ACC112 (cell line): ENCODE results near the gene GRM8.
"Not testable (repeated sequence)": the region's sequence is repeated elsewhere in the genome, so short reads cannot be mapped to it uniquely, and the experiment has no call there.

Source experiments
- H2AFZ ChIP-seq: fragments of 200-600 bp; sonication (generic); one replicate; pipeline ENCODE4 v1.6.0; 2017; ENCODE audit warnings: antibody characterized with exemption, low read length; ENCODE audit not compliant: unreplicated experiment
- H3K27ac ChIP-seq: fragments of 200-600 bp; sonication (generic); 2 replicates; pipeline ENCODE4 v1.5.1; 2014; ENCODE audit warnings: low read depth, mild to moderate bottlenecking, antibody characterized with exemption, low read length, moderate library complexity
- H3K27me3 ChIP-seq: fragments of 200-600 bp; sonication (generic); 2 replicates; pipeline ENCODE4 v1.6.1; 2014; ENCODE audit warnings: mild to moderate bottlenecking, antibody characterized with exemption, low read length, moderate library complexity, mixed read lengths; ENCODE audit not compliant: insufficient read depth
- H3K36me3 ChIP-seq: fragments of 200-600 bp; sonication (generic); 2 replicates; pipeline ENCODE4 v1.6.1; 2016; ENCODE audit warnings: mild to moderate bottlenecking, antibody characterized with exemption, low read length, moderate library complexity, mixed read lengths; ENCODE audit not compliant: insufficient read depth
- H3K4me1 ChIP-seq: fragments of 200-600 bp; sonication (generic); one replicate; pipeline ENCODE4 v1.6.1; 2016; ENCODE audit warnings: low read length, mixed read lengths; ENCODE audit not compliant: insufficient read depth, unreplicated experiment, control insufficient read depth
- H3K4me3 ChIP-seq: fragments of 200-600 bp; sonication (generic); 2 replicates; pipeline ENCODE4 v1.5.1; 2014; ENCODE audit warnings: mild to moderate bottlenecking, low read depth, low read length
- H3K79me2 ChIP-seq: fragments of 200-600 bp; sonication (generic); one replicate; pipeline ENCODE4 v1.6.0; 2016; ENCODE audit warnings: low read length; ENCODE audit not compliant: control insufficient read depth, unreplicated experiment, insufficient read depth

The GRM8 gene

DNA sequence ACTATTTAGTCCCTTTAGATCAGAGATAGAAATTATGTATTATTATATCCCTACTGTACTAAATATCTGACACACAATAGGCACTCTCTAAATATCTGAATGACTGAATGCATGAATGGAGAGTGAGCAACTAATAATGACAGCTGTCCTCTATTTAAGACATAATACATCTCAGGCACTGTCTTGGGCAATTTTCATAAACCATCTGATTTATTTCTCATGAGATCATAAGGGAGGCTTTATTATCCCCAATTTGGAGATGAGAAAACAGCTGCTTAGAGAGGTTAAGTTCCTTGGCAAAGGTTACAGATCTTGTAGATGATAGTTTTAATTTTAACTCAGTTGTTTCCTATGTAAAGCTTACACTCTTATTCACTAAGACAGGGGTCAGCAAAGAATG is 570.6 kb downstream of the GRM8 start:
- Histone ChIP-seq H3K27ac (no peak overlapping the region), H3K4me1 (no peaks in the 10 kb centered on the region), H3K36me3 (no peaks in the 10 kb centered on the region), H3K27me3 (no peaks in the 10 kb centered on the region), H3K4me3 (no peak overlapping the region), H3K79me2 (no peaks in the 10 kb centered on the region), H2AFZ (no peak overlapping the region)

DNA sequence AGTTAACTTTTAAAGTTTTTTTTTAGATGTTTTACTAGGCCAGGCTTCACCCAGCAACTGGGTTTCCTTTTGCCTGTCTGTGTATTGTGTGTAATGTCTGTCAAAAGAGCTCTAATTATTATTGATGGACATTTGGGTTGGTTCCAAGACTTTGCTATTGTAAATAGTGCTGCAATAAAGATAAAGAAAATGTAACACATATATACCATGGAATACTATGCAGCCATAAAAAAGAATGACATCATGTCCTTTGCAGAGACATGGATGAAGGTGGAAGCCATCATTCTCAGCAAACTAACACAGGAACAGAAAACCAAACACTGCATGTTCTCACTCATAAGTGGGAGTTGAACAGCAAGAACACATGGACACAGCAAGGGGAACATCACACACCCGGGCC is 584.0 kb downstream of the GRM8 start:
- H2AFZ ChIP-seq, H3K36me3 ChIP-seq, H3K27me3 ChIP-seq, H3K79me2 ChIP-seq, H3K27ac ChIP-seq, H3K4me1 ChIP-seq, H3K4me3 ChIP-seq: not testable (repeated sequence)

DNA sequence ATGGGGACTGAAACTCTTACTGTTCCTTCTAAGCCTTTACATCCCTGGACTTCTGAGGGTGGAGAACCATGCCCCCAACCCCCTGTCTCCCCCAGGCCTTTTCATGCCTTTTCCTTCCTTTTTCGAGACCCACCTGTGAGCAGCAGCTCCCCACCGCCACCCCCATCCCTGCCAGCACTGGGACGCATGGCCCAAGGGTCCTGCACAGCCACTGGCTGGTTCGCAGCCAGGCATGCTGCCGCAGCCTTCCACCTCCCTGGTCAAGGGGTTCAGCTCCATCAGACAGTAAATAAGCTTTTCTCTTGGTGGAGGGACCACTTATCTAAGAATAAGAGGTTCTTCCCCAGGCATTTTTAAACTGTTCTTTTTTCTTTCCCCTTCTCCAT is 584.4 kb downstream of the GRM8 start:
- no peaks in the 10 kb centered on the region for H3K36me3 ChIP-seq
- H3K4me1 ChIP-seq: no peaks in the 10 kb centered on the region
- H3K79me2 ChIP-seq: no peaks in the 10 kb centered on the region
- H3K27me3 ChIP-seq: no peaks in the 10 kb centered on the region
- no peak overlapping the region for H2AFZ ChIP-seq
- no peak overlapping the region for H3K27ac ChIP-seq
- no peak overlapping the region for H3K4me3 ChIP-seq

DNA sequence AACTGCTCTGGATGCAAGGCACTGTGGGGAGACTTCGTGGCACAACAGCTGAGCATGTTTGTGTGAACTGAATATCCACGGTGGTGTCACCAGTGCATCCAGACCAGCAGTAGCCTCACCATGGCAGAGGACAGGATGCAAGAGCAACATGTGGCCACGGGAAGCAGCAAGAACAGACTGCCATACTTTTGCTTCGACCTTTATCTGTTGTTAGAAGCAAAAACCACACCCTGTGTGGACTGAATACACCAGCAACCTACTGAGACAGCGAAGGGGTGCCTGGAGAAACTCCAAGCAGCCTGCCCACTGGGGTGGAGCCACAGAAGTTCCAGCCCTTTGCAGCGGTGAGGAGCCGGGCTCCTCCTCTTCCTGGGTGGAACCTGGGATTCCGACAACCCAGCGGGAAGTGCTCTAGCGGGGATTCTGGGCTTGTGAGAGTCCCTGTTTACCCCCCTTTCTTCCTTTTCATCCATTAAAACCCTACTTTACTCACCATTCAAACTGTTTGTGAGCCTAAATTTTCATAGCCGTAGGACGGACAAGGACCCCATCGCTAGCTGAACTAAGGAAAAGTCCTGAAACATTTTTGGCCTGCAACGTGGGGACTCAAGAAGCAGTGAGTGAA is 584.9 kb downstream of the GRM8 start:
- H3K4me3 ChIP-seq: no peak overlapping the region
- H3K4me1 ChIP-seq: no peaks in the 10 kb centered on the region
- no peaks in the 10 kb centered on the region for H3K27me3 ChIP-seq
- H2AFZ ChIP-seq: no peak overlapping the region
- H3K36me3 ChIP-seq: no peaks in the 10 kb centered on the region
- no peaks in the 10 kb centered on the region for H3K79me2 ChIP-seq
- no peak overlapping the region for H3K27ac ChIP-seq

DNA sequence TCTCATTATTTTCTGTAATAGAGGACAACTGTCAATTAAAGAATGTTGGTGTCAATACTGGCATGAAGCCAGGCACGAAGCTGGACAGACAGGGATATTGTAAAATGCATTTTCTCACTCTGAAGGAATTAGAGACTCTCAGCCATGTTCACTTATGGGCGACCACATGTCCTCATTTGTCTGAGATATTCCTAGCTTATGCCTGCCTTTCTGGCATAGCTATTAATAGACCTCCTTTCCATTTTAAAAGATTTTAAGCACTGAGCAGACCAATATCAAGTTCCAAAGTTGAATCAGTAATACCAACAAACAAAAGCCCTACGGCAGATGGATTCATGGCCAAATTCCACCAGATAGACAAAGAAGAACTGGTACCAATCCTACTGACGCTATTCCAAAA is 589.9 kb downstream of the GRM8 start:
- no peak overlapping the region for H3K27ac ChIP-seq
- H3K27me3 ChIP-seq: no peaks in the 10 kb centered on the region
- H2AFZ ChIP-seq: no peak overlapping the region
- H3K79me2 ChIP-seq: no peaks in the 10 kb centered on the region
- no peaks in the 10 kb centered on the region for H3K36me3 ChIP-seq
- H3K4me1 ChIP-seq: no peaks in the 10 kb centered on the region
- H3K4me3 ChIP-seq: no peak overlapping the region

DNA sequence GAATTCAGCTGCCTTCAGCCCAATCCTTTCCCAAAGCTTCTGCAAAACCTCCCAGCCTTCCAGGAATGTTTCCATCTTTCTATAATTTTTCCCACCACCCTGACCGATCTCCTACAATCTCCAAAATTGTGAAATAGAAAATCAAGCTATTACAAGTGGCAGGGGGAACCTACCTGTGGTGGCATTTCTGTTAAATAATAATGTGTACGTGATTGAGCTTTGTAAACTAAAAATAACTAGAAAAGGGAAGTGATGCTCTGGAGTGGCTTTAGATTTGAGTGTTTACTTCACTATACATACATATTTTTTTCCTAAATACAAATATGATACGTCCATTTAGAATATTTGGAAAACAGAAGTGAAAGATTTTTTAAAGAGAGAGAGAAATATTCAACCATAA is 593.6 kb downstream of the GRM8 start:
- no peaks in the 10 kb centered on the region for H3K4me1 ChIP-seq
- no peak overlapping the region for H2AFZ ChIP-seq
- no peaks in the 10 kb centered on the region for H3K27me3 ChIP-seq
- no peak overlapping the region for H3K4me3 ChIP-seq
- no peaks in the 10 kb centered on the region for H3K79me2 ChIP-seq
- no peaks in the 10 kb centered on the region for H3K36me3 ChIP-seq
- H3K27ac ChIP-seq: no peak overlapping the region

DNA sequence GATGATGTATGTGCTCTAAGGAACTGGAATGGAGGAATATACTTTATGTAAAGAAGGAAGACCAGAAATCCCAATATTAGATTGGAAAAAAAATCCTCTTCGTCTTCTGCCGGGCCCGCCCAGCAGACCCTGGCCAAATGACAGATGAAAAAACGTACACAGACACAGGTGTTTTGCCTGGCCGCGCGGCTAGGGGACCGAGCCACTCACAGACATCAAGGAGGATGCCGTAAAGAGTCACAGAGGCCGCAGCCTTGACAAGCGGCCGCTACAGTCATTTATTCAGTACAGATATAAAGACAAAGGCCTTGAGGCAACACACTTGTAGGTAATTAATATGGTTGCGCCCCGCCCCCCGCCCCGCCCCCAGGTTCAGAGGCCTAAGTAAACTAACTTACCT is 594.1 kb downstream of the GRM8 start:
- Histone ChIP-seq H3K27me3 (no peaks in the 10 kb centered on the region), H3K4me3 (no peak overlapping the region), H3K36me3 (no peaks in the 10 kb centered on the region), H3K27ac (no peak overlapping the region), H3K79me2 (no peaks in the 10 kb centered on the region), H2AFZ (no peak overlapping the region), H3K4me1 (no peaks in the 10 kb centered on the region)

DNA sequence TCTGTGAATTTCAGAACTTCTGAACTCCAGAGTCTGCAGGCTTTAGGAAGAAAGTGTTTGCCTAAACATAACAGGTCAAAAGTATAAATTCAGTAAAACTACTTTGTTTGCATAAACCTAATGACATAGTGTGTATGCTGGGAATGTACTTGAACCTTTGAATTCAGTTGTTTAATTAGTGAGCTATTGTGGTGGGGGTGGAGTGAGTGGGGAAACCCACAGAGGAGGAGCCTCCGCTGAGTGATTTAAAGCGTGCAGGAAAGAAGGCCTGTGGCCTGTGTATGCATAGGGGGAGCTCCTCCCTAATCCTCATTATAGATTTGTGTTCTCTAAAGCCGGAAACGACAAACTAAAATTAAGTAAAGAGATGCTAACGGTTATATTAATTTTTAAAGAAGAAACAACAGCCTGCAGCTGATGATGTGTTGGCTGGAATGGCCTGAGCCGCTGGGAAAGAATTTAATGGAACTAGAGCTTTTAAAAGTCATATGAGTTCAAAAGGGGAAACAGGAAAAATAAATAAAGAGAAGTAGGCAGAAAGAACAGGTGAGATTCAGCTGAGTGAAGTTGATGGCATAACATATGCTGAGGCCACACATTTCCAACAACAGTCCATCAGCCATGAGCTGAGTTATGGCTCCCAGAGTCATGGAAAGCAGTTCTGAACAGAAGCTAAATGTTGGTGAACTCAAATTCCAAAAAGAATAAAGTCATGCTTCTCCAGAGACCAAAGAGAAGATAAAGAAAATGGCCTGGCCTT is 595.0 kb downstream of the GRM8 start:
- Histone ChIP-seq H3K36me3 (no peaks in the 10 kb centered on the region), H3K27me3 (no peaks in the 10 kb centered on the region), H3K4me3 (no peak overlapping the region), H3K79me2 (no peaks in the 10 kb centered on the region), H3K4me1 (no peaks in the 10 kb centered on the region), H3K27ac (no peak overlapping the region), H2AFZ (no peak overlapping the region)

DNA sequence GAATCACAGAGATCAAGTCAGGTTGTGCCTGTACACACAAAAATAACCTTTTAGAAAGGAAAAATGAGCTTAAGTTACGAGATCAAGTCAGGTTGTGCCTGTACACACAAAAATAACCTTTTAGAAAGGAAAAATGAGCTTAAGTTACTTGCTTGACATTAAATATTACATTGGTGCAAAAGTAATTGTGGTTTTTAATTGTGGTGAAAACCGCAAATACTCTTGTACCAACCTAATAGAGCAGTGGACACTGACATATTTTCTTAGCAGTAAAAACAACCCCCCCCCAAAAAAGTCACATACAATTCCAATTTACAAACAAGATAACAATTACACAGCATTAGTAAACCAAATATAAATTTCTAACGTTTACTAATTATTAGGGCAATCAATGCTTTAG is 595.6 kb downstream of the GRM8 start:
- no peak overlapping the region for H3K4me3 ChIP-seq
- H3K27ac ChIP-seq: no peak overlapping the region
- H2AFZ ChIP-seq: no peak overlapping the region

DNA sequence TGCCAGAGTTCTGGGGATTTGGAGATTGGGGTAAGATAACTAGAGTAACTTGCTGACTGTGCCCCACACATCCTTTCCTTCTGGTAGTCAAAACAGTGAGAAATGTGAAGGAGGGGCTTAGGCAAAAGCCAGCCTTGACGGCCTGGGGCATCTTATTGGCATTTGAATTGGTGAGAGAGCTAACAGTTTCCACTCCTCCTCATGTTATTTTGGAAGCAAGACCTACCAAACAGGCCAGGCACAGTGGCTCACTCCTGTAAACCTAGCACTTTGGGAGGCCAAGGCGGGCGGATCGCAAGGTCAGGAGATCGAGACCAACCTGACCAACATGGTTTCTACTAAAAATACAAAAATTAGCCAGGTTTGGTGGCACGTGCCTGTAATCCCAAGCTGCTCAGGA is 596.6 kb downstream of the GRM8 start:
- no peak overlapping the region for H3K27ac ChIP-seq
- H3K27me3 ChIP-seq: no peaks in the 10 kb centered on the region
- no peak overlapping the region for H3K4me3 ChIP-seq
- H3K4me1 ChIP-seq: no peaks in the 10 kb centered on the region
- no peak overlapping the region for H2AFZ ChIP-seq
- no peaks in the 10 kb centered on the region for H3K36me3 ChIP-seq
- no peaks in the 10 kb centered on the region for H3K79me2 ChIP-seq

More for the DNA sequence above, 595.6 kb downstream of the GRM8 start:
- H3K36me3 ChIP-seq: no peaks in the 10 kb centered on the region
- no peaks in the 10 kb centered on the region for H3K79me2 ChIP-seq
- no peaks in the 10 kb centered on the region for H3K27me3 ChIP-seq
- H3K4me1 ChIP-seq: no peaks in the 10 kb centered on the region

DNA sequence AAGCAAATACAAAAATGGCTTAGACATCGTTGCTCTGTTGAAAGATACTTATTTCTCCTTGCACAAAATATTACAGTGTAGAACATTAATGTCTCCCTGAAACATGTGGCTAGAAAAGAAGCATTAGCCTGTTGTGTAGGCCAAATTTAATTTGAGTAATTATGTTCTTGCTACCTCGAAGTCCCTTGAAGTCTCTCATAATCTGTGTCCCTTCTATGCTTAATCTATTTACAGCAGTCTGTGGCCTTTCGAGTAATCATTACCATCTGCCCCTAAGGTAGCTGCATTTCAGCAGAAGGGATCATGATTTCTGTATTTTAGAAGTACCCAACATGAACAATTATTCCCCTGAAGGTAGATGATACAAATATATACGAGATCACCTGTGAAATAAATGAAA is 615.2 kb downstream of the GRM8 start:
- no peaks in the 10 kb centered on the region for H3K27me3 ChIP-seq
- H3K4me3 ChIP-seq: no peak overlapping the region
- no peaks in the 10 kb centered on the region for H3K79me2 ChIP-seq
- no peak overlapping the region for H2AFZ ChIP-seq
- no peaks in the 10 kb centered on the region for H3K36me3 ChIP-seq
- no peaks in the 10 kb centered on the region for H3K4me1 ChIP-seq
- no peak overlapping the region for H3K27ac ChIP-seq
